ENCODE measurements around the gene PAK1. TPM values are rescaled to one million over a fixed set of nuclear protein-coding genes. Genes with fewer than 3 reads are reported as not detected.

PAK1 gene
- total and polyA plus RNA-seq, 2 of the 8 experiments (the other 6 are each of a cell fraction or from before 2014, with no cell fraction given), result 87.7 to 151 TPM

GRCh38 chr11:77353131-77353530 is 120.8 kb downstream of the PAK1 start (continued):
- TF ChIP-seq ATF2 (IDR thresholded peaks at IDR 0.05; ENCODE audit: low read length) (no peak), EP300 (IDR thresholded peaks at IDR 0.05; ENCODE audit: borderline replicate concordance in 1 of 2, low read depth in 2 of 2, low read length in 2 of 2) (no peak)
